ENCODE results near the gene WWOX.

The WWOX gene

DNA sequence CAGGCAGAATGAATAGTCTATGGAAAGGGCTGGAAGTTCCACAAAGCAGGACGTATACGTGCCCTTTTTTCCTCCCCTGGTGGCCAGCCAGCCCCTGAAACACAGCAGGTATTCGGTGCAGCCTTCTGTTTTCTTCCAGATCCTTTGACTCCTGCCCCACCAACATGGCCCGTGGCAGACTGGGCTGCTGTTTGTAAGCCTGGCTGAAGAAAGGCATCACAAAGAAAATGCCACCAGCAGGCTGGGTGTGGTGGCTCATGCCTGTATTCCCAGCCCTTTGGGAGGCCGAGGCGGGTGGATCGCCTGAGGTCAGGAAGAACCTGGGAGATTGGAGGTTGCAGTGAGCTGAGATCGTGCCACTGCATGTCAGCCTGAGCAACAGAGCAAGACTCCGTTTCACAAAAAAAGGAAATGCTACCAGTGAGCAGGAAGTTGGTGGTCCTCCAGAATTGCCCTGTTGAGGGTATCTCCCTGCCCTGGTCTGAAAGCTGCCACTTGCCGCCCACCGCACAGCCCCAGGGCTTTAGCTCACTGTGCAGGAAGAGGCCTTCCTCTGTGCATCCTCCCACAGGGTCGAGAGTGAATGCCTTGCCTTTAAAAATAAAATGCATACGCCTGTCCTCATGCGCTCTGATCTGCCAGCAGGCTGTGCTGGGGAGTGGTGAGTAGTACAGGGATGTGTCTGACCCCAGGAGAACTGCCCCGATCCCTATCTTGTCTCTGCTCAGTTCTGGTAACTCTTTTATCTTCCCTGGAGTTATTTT is 913.4 kb downstream of the WWOX start:
- Histone ChIP-seq H3K27ac (ENCODE audit: low read length) (no peak overlapping the region), H3K4me1 (ENCODE audit: insufficient read depth, low read length) (peaks cover 9% of the 10 kb centered on the region), H3K36me3 (ENCODE audit: insufficient read depth, low read length) (no peaks in the 10 kb centered on the region), H3K4me3 (ENCODE audit: low read depth in 1 of 2, low read length in 2 of 2) (no peak overlapping the region), H3K9ac (ENCODE audit: low read depth, low read length) (no peak overlapping the region), H2AFZ (ENCODE audit: low read depth, low read length) (no peak overlapping the region), H3K79me2 (ENCODE audit: insufficient read depth, low read length) (no peaks in the 10 kb centered on the region), H3K4me2 (ENCODE audit: insufficient read depth, low read length) (no peak overlapping the region), H4K20me1 (ENCODE audit: insufficient read depth, low read length) (no peaks in the 10 kb centered on the region), H3K27me3 (ENCODE audit: insufficient read depth, low read length, poor library complexity) (no peaks in the 10 kb centered on the region), H3K9me3 (ENCODE audit: insufficient read depth, low read length, severe bottlenecking) (no peaks in the 10 kb centered on the region)
- no peak for TF ChIP-seq EZH2 (IDR thresholded peaks at IDR 0.05; ENCODE audit: borderline replicate concordance, low read depth, low read length, severe bottlenecking)
- TF ChIP-seq, protein P1, sequence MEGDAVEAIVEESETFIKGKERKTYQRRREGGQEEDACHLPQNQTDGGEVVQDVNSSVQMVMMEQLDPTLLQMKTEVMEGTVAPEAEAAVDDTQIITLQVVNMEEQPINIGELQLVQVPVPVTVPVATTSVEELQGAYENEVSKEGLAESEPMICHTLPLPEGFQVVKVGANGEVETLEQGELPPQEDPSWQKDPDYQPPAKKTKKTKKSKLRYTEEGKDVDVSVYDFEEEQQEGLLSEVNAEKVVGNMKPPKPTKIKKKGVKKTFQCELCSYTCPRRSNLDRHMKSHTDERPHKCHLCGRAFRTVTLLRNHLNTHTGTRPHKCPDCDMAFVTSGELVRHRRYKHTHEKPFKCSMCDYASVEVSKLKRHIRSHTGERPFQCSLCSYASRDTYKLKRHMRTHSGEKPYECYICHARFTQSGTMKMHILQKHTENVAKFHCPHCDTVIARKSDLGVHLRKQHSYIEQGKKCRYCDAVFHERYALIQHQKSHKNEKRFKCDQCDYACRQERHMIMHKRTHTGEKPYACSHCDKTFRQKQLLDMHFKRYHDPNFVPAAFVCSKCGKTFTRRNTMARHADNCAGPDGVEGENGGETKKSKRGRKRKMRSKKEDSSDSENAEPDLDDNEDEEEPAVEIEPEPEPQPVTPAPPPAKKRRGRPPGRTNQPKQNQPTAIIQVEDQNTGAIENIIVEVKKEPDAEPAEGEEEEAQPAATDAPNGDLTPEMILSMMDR (IDR thresholded peaks at IDR 0.05; ENCODE audit: borderline replicate concordance, extremely low read depth, low read length, poor library complexity, severe bottlenecking) = no peak
- peak; percentile 49; the same call in 2 of the 3 replicates for ATAC-seq (ENCODE audit: insufficient read depth, low read depth)
- DNase-seq = peak; percentile 11

DNA sequence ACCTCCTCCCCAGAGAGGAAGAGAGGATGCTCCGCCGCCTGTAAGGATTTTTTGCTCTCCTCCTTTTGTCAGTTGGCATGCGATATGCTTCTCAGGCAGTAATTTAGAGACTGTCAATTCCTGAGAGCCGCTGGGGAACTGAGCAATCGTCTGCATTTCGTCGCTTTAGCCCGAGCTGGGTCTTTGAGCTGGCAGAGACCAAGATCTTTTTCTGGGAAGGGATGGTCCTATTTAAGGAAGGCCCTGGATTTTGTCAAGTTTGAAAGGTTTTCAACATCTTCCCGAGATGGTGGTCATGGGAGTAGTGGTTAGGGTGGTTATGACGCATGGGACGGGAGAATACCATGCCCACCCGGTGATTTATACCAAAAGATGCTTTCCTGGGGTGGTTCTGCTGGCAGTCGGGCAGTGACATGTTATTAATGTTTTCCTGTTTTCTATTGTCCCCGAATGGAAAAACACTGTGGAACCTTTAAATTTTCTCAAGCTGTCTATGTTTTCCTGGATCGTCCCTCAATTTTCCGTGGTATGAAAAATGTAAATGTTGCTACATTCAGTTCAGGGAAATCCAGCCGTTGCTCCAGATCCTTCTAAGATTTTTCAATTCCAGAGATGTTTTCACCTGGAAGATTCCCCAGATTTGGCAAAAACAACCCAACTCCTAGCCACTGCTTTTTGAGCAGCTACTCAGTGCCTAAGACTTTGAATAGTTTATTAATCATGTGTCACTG is 914.6 kb downstream of the WWOX start:
- Histone ChIP-seq H3K9me3 (ENCODE audit: insufficient read depth, low read length, severe bottlenecking) (no peaks in the 10 kb centered on the region), H3K27me3 (ENCODE audit: insufficient read depth, low read length, poor library complexity) (no peaks in the 10 kb centered on the region), H3K4me1 (ENCODE audit: insufficient read depth, low read length) (peaks cover 9% of the 10 kb centered on the region), H3K4me2 (ENCODE audit: insufficient read depth, low read length) (no peak overlapping the region), H3K4me3 (ENCODE audit: low read depth in 1 of 2, low read length in 2 of 2) (no peak overlapping the region), H2AFZ (ENCODE audit: low read depth, low read length) (no peak overlapping the region), H3K79me2 (ENCODE audit: insufficient read depth, low read length) (no peaks in the 10 kb centered on the region), H3K36me3 (ENCODE audit: insufficient read depth, low read length) (no peaks in the 10 kb centered on the region), H3K27ac (ENCODE audit: low read length) (no peak overlapping the region), H3K9ac (ENCODE audit: low read depth, low read length) (no peak overlapping the region), H4K20me1 (ENCODE audit: insufficient read depth, low read length) (no peaks in the 10 kb centered on the region)
- DNase-seq (no peak), ATAC-seq (ENCODE audit: insufficient read depth, low read depth) (no peak)
- TF ChIP-seq EZH2 (IDR thresholded peaks at IDR 0.05; ENCODE audit: borderline replicate concordance, low read depth, low read length, severe bottlenecking) = no peak
- TF ChIP-seq, protein P1 (IDR thresholded peaks at IDR 0.05; ENCODE audit: borderline replicate concordance, extremely low read depth, low read length, poor library complexity, severe bottlenecking) = no peak

DNA sequence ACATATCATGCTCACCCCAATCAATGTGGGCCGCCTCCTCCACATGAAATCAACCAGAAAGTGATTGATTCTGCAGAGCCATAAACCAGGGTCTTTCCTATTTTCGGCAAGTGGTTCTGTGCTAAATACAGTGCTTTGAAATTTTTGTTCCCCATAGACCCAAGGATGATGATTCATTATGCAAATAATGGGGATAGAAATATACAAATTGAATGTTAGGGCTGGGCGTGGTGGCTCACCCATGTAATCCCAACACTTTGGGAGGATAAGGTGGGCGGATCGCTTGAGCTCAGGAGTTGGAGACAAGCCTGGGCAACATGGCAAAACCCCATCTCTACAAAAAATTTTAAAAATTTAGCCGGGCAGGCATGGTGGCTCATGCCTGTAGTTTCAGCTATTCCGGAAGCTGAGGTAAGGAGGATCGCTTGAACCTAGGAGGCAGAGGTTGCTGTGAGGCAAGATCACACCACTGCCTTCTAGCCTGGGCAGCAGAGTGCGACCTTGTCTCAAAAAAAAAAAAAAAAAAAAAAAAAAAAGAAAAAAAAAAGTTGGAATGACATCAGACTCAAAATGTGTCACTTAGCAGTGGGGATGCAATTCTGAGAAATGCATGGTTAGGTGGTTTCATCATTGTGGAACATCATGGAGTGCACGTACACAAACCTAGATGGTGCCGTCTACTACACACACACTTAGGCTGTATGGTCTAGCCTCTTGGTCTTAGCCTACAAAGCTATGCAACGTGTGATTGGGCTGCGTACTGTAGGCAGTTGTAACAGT is 919.4 kb downstream of the WWOX start:
- H3K9me3 ChIP-seq (ENCODE audit: insufficient read depth, low read length, severe bottlenecking) = no peaks in the 10 kb centered on the region
- no peaks in the 10 kb centered on the region for H3K36me3 ChIP-seq (ENCODE audit: insufficient read depth, low read length)
- H3K4me1 ChIP-seq (ENCODE audit: insufficient read depth, low read length) = no peaks in the 10 kb centered on the region
- H2AFZ ChIP-seq (ENCODE audit: low read depth, low read length) = no peak overlapping the region
- H4K20me1 ChIP-seq (ENCODE audit: insufficient read depth, low read length) = no peaks in the 10 kb centered on the region
- ATAC-seq (ENCODE audit: insufficient read depth, low read depth) (no peak), DNase-seq (no peak)
- H3K4me2 ChIP-seq (ENCODE audit: insufficient read depth, low read length) = no peak overlapping the region
- no peaks in the 10 kb centered on the region for H3K27me3 ChIP-seq (ENCODE audit: insufficient read depth, low read length, poor library complexity)
- TF ChIP-seq EZH2 (IDR thresholded peaks at IDR 0.05; ENCODE audit: borderline replicate concordance, low read depth, low read length, severe bottlenecking) = no peak
- H3K9ac ChIP-seq (ENCODE audit: low read depth, low read length) = no peak overlapping the region
- no peak overlapping the region for H3K27ac ChIP-seq (ENCODE audit: low read length)
- no peaks in the 10 kb centered on the region for H3K79me2 ChIP-seq (ENCODE audit: insufficient read depth, low read length)
- no peak overlapping the region for H3K4me3 ChIP-seq (ENCODE audit: low read depth in 1 of 2, low read length in 2 of 2)
